Smooth muscle cell (in vitro differentiated cells): Measurements from ENCODE around the gene BAD. TPM values are rescaled to one million over a fixed set of nuclear protein-coding genes. Genes with fewer than 3 reads are reported as not detected.

ENCODE experiments used
- DNase-seq: peaks from one replicate; lab custom pipeline; 2025; ENCODE audit not compliant: unreplicated experiment; lab: John Stamatoyannopoulos, UW
- H2AFZ ChIP-seq: fragments of 200-600 bp; sonication (generic); 2 replicates; pipeline ENCODE4 v1.6.0; 2016; ENCODE audit warnings: antibody characterized with exemption, low read depth, mild to moderate bottlenecking
- H3F3A ChIP-seq: fragments of 200-600 bp; sonication (generic); 2 replicates; pipeline ENCODE4 v1.6.0; 2017; ENCODE audit warnings: antibody characterized with exemption, low read depth
- H3K27ac ChIP-seq: fragments of 200-600 bp; sonication (generic); 2 replicates; pipeline ENCODE4 v1.5.1; 2016; ENCODE audit warnings: low read depth, mild to moderate bottlenecking
- H3K27me3 ChIP-seq: fragments of 200-600 bp; sonication (generic); 2 replicates; pipeline ENCODE4 v1.6.1; 2016; ENCODE audit warnings: low read depth, mild to moderate bottlenecking
- H3K36me3 ChIP-seq: fragments of 200-600 bp; sonication (generic); 2 replicates; pipeline ENCODE4 v1.5.1; 2016; ENCODE audit warnings: low read depth
- H3K4me1 ChIP-seq: fragments of 200-600 bp; sonication (generic); 2 replicates; pipeline ENCODE4 v1.5.1; 2016; ENCODE audit warnings: low read depth
- H3K4me2 ChIP-seq: fragments of 200-600 bp; sonication (generic); 2 replicates; pipeline ENCODE4 v1.6.0; 2016; ENCODE audit warnings: mild to moderate bottlenecking
- H3K4me3 ChIP-seq: fragments of 200-600 bp; sonication (generic); 2 replicates; pipeline ENCODE4 v1.5.1; 2016; ENCODE audit warnings: mild to moderate bottlenecking
- H3K79me2 ChIP-seq: fragments of 200-600 bp; sonication (generic); 2 replicates; pipeline ENCODE4 v1.6.0; 2016; ENCODE audit warnings: low read depth, mild to moderate bottlenecking
- H3K9ac ChIP-seq: fragments of 200-600 bp; sonication (generic); 2 replicates; pipeline ENCODE4 v1.6.0; 2016; ENCODE audit warnings: low read depth
- H3K9me3 ChIP-seq: fragments of 200-600 bp; sonication (generic); replicated peaks from 2 replicates; pipeline ENCODE4 v1.5.1; 2016; ENCODE audit warnings: low read depth
- H4K20me1 ChIP-seq: fragments of 200-600 bp; sonication (generic); 2 replicates; pipeline ENCODE4 v1.6.0; 2016; ENCODE audit warnings: low read depth
- CTCF ChIP-seq: fragments of 200-600 bp; sonication (generic); IDR thresholded peaks from 2 replicates; pipeline ENCODE4 v1.5.1; 2017; ENCODE audit warnings: borderline replicate concordance, mild to moderate bottlenecking, antibody characterized with exemption; ENCODE audit not compliant: insufficient read depth, poor library complexity, severe bottlenecking
- WGBS: methylation state at CpG from one replicate; pipeline ENCODE4 v1.1.7; 2016; ENCODE audit warnings: low lambda C conversion rate; 5-methylcytosine and 5-hydroxymethylcytosine counted together
- polyA plus RNA-seq: library from polyadenylated mRNA; unstranded; fragments of >200 nt; fragmentation: Nextera tagmentation; extraction: Ambion mirVana; gene quantifications from 2 replicates; pipeline ENCODE4 v1.2.1, GENCODE V29; 2016
- total RNA-seq: library from RNA; depleted of rRNA; stranded (reverse); fragments of >200 nt; gene quantifications from 2 replicates; pipeline ENCODE4 v1.2.3, GENCODE V29; 2014

The BAD gene
- total and polyA plus RNA-seq, 2 experiments from 2014 or later: 65.8 to 117 TPM

DNA sequence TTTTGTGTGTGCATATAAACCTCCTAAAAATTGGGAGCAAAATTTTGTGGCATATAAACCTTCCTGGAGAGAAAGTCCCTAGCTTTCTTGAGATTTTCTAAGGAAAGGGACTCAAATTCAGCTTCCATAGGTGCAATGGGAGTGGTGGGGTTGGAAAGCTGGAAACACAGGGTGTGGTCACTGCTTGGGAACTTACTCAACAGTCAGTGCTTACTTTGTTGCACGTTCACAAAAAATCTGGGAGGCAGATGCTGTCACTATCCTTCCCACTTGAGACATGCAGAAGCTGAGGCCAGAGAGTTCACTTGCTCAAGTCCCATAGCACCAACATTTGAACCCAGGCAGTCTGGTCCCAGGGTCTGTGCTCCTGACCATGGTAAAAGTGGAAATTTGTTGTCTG, 11.8 kb upstream of the BAD start:
- H3K27ac ChIP-seq: no peak overlapping the region
- H2AFZ ChIP-seq: no peak overlapping the region
- no peak for TF ChIP-seq CTCF
- peaks cover 17% of the 10 kb centered on the region for H3K4me1 ChIP-seq
- H3K4me3 ChIP-seq: no peak overlapping the region
- 45% methylated on average over 1 of the region's 1 CpG for WGBS
- H4K20me1 ChIP-seq: peaks cover 11% of the 10 kb centered on the region
- DNase-seq: no peak
- no peaks in the 10 kb centered on the region for H3K9me3 ChIP-seq
- no peak overlapping the region for H3K4me2 ChIP-seq
- no peak overlapping the region for H3K9ac ChIP-seq
- H3K36me3 ChIP-seq: no peaks in the 10 kb centered on the region
- peaks cover 94% of the 10 kb centered on the region for H3K27me3 ChIP-seq
- H3F3A ChIP-seq: no peaks in the 10 kb centered on the region
- no peaks in the 10 kb centered on the region for H3K79me2 ChIP-seq

- Histone ChIP-seq H3K9ac (no peak overlapping the region), H3K27me3 (peaks cover 98% of the 10 kb centered on the region), H3K4me2 (no peak overlapping the region), H3K36me3 (no peaks in the 10 kb centered on the region), H3K4me1 (peaks cover 17% of the 10 kb centered on the region), H3K4me3 (no peak overlapping the region), H3K79me2 (no peaks in the 10 kb centered on the region), H4K20me1 (peaks cover 11% of the 10 kb centered on the region), H3F3A (no peaks in the 10 kb centered on the region), H3K9me3 (no peaks in the 10 kb centered on the region), H3K27ac (no peak overlapping the region), H2AFZ (no peak overlapping the region)
- 87% methylated on average over 4 of the region's 4 CpGs for WGBS
- TF ChIP-seq CTCF: no peak
- DNase-seq: no peak
These were observed 11.3 kb upstream of the BAD start for GRCh38 chr11:64295760-64296159.

DNA sequence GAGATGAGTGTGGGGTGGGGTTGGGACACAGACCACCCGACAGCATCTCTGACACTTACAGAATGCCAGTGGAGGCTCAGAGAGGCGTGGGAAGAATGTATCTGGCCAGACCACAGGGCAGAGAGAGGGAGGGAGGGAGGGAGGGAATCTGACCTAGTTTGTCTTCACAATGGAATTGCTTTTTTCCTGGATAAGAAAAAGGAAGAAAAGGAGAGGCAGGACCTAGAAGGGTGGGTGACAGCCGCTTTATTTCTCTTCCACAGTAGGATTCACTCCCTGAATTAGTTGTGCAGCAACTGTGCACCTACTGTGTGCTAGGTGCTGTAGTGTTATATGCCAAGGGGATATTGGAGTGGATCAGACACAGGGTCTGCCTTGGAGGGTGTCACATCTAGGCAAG, 10.3 kb upstream of the BAD start:
- H4K20me1 ChIP-seq: peaks cover 20% of the 10 kb centered on the region
- no peak overlapping the region for H3K4me2 ChIP-seq
- H3K36me3 ChIP-seq: no peaks in the 10 kb centered on the region
- H3K9me3 ChIP-seq: no peaks in the 10 kb centered on the region
- no peak overlapping the region for H3K27ac ChIP-seq
- H3K9ac ChIP-seq: no peak overlapping the region
- 41% methylated on average over 2 of the region's 3 CpGs for WGBS
- H3K4me1 ChIP-seq: peaks cover 11% of the 10 kb centered on the region
- TF ChIP-seq CTCF: no peak
- peaks cover 98% of the 10 kb centered on the region for H3K27me3 ChIP-seq
- no peaks in the 10 kb centered on the region for H3K79me2 ChIP-seq
- DNase-seq: no peak
- no peaks in the 10 kb centered on the region for H3F3A ChIP-seq
- no peak overlapping the region for H2AFZ ChIP-seq
- no peak overlapping the region for H3K4me3 ChIP-seq

DNA sequence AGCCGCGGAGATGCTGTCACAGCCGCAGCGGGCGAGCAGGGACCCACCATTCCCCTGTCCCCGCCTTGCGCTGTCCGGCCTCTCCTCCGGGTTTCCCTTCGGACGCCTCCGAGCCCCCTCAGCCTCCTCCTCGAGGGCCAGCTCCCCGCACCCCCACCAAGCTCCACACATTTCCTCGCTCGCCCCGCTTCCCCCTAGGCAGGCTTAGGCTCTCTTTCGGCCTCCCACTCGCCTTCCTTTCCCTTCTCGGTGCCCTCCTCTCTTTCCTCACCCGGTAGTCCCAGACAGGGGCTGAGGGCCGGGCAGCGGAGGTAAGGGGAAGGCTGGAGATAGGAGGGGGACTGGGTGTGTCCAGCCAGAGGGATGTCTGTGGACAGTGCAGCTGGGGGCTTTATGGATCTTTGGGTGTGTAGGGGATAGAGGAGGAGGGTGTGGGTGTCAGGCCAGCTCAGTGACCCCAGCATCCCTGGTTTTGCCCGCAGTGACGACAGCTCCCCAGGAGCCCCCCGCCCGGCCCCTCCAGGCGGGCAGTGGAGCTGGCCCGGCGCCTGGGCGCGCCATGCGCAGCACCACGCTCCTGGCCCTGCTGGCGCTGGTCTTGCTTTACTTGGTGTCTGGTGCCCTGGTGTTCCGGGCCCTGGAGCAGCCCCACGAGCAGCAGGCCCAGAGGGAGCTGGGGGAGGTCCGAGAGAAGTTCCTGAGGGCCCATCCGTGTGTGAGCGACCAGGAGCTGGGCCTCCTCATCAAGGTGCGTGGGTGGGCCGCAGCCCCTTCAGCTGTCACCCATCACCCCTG, 8.2 kb upstream of the BAD start:
- Histone ChIP-seq H4K20me1 (peaks cover 20% of the 10 kb centered on the region), H3K4me2 (peak overlapping the region; percentile 88), H3K79me2 (no peaks in the 10 kb centered on the region), H3K27me3 (peaks cover 79% of the 10 kb centered on the region), H3F3A (no peaks in the 10 kb centered on the region), H2AFZ (no peak overlapping the region), H3K9me3 (no peaks in the 10 kb centered on the region), H3K9ac (no peak overlapping the region), H3K27ac (no peak overlapping the region), H3K4me1 (peaks cover 5% of the 10 kb centered on the region), H3K4me3 (peak overlapping the region; percentile 44), H3K36me3 (no peaks in the 10 kb centered on the region)
- no peak for TF ChIP-seq CTCF
- 42% methylated on average over 21 of the region's 42 CpGs for WGBS
- no peak for DNase-seq
